Transverse colon (tissue), 4 donors: ENCODE data around the gene ZRANB3.

Experiments used
- EP300 ChIP-seq: sonication (generic); formaldehyde crosslinking; IDR thresholded peaks from one replicate; pipeline ENCODE4 v1.6.1; 2017; ENCODE audit warnings: antibody characterized with exemption, low read depth
- POLR2A ChIP-seq: fragments of 450-650 bp; IDR thresholded peaks from one replicate; pipeline ENCODE4 v1.6.1; 2016; ENCODE audit warnings: antibody characterized with exemption, mild to moderate bottlenecking, moderate library complexity
- POLR2AphosphoS5 ChIP-seq, 3 donors: sonication (generic); formaldehyde crosslinking; IDR thresholded peaks; one replicate each; pipeline ENCODE4 v1.6.1; 2016; ENCODE audit warnings: antibody characterized with exemption in 3 of 3
- TF ChIP-seq, protein P1 (sequence below), 5 experiments: fragments of 200-600 bp in 3 of 5; fragments of 450-650 bp in 2 of 5; sonication (generic) in 3 of 5; IDR thresholded peaks; 1 replicate in 2 of 5; 2 replicates in 3 of 5; pipeline ENCODE4 v1.5.1; 2016 to 2017; ENCODE audit warnings: antibody characterized with exemption in 5 of 5, inconsistent platforms in 3 of 5, mild to moderate bottlenecking in 2 of 5, moderate library complexity in 1 of 5

DNA sequence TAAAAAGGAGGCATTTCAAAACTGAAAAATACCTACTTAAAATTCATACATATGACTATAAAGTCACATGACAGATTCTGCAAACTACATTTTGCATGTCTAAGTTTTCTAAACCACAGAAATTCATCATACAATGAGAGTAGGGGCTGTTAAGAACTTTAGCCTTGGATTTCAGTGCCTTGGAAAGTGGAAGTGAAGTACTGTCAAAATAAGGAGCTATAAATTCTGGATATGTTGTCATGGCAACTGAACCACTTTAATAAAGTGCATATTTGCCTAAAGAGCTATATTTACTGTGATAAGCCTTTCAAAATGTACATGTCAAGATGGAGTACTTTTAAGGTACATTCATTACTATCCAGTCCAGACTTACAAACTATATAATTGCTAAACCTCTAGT lies 251.8 kb downstream of the ZRANB3 start:
- TF ChIP-seq, protein P1, sequence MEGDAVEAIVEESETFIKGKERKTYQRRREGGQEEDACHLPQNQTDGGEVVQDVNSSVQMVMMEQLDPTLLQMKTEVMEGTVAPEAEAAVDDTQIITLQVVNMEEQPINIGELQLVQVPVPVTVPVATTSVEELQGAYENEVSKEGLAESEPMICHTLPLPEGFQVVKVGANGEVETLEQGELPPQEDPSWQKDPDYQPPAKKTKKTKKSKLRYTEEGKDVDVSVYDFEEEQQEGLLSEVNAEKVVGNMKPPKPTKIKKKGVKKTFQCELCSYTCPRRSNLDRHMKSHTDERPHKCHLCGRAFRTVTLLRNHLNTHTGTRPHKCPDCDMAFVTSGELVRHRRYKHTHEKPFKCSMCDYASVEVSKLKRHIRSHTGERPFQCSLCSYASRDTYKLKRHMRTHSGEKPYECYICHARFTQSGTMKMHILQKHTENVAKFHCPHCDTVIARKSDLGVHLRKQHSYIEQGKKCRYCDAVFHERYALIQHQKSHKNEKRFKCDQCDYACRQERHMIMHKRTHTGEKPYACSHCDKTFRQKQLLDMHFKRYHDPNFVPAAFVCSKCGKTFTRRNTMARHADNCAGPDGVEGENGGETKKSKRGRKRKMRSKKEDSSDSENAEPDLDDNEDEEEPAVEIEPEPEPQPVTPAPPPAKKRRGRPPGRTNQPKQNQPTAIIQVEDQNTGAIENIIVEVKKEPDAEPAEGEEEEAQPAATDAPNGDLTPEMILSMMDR (IDR thresholded peaks at IDR 0.05) = no peak
- TF ChIP-seq POLR2AphosphoS5 (IDR thresholded peaks at IDR 0.05) (no peak), EP300 (no peak), POLR2A (no peak)
